Measurements from ENCODE around the gene FBXL4. TPM values are rescaled to one million over a fixed set of nuclear protein-coding genes. Genes with fewer than 3 reads are reported as not detected.

The FBXL4 gene
- polyA plus RNA-seq, 1 experiment: 10.5 TPM

DNA sequence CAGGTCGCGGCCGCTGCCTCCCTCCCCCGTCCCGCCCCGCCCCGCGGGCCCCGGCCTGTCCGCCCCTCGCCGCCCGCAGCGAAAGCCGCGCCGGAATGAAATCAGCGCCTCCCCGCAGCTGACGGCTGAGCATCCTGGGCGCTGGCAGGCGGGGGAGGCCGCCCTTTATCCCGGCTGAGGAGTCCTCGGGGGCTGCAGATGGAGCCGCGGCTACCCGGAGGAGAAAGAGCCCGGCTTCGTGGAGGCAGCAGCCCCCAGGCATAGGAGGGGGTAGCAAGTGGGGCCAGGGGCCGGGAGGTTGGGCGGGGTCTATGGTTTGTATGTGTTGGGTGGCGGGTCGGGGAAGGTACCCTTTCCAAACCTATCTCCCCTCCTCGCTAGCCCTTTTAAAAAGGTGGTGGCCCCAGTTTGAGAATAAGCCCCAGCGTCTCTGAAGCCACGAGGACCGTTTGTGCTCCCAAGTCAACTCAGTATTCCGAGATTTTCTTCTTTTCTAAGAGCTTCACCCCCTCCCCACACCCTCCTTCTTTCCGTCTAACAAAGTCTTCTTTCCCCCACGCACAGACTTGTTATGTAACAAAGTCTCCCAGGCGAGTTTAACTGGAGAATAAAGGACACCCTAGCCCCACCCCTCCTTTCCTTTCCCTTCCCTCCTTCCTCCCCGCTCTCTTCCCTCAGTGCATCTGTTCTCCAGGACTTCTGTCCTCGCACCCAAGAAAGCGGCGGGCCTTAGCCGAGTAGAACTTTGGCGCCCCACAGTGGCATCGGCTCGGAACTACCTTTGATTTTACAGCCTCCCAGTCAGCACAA lies 102.3 kb downstream of the FBXL4 start:
- DNase-seq (ENCODE audit: low read depth): peak; percentile 15
- H3K4me3 ChIP-seq (ENCODE audit: low read depth, low read length): peak overlapping the region; percentile 27
- H3K27me3 ChIP-seq (ENCODE audit: control insufficient read depth, insufficient read depth, low read length): peaks cover 32% of the 10 kb centered on the region
- no peaks in the 10 kb centered on the region for H3K36me3 ChIP-seq (ENCODE audit: control insufficient read depth, insufficient read depth, low read length)
- TF ChIP-seq, protein P1, sequence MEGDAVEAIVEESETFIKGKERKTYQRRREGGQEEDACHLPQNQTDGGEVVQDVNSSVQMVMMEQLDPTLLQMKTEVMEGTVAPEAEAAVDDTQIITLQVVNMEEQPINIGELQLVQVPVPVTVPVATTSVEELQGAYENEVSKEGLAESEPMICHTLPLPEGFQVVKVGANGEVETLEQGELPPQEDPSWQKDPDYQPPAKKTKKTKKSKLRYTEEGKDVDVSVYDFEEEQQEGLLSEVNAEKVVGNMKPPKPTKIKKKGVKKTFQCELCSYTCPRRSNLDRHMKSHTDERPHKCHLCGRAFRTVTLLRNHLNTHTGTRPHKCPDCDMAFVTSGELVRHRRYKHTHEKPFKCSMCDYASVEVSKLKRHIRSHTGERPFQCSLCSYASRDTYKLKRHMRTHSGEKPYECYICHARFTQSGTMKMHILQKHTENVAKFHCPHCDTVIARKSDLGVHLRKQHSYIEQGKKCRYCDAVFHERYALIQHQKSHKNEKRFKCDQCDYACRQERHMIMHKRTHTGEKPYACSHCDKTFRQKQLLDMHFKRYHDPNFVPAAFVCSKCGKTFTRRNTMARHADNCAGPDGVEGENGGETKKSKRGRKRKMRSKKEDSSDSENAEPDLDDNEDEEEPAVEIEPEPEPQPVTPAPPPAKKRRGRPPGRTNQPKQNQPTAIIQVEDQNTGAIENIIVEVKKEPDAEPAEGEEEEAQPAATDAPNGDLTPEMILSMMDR (IDR thresholded peaks at IDR 0.05; ENCODE audit: insufficient read depth, low read depth, low read length): peak; percentile 90
- ChIA-PET POLR2A (no interaction called here), CTCF (interaction anchor here (0.7 to 2.0 kb wide), 9 partner anchors 8 to 1350 kb away, joined by 3 to 9 read pairs (median 4); no protein-coding TSS in a partner anchor)

DNA sequence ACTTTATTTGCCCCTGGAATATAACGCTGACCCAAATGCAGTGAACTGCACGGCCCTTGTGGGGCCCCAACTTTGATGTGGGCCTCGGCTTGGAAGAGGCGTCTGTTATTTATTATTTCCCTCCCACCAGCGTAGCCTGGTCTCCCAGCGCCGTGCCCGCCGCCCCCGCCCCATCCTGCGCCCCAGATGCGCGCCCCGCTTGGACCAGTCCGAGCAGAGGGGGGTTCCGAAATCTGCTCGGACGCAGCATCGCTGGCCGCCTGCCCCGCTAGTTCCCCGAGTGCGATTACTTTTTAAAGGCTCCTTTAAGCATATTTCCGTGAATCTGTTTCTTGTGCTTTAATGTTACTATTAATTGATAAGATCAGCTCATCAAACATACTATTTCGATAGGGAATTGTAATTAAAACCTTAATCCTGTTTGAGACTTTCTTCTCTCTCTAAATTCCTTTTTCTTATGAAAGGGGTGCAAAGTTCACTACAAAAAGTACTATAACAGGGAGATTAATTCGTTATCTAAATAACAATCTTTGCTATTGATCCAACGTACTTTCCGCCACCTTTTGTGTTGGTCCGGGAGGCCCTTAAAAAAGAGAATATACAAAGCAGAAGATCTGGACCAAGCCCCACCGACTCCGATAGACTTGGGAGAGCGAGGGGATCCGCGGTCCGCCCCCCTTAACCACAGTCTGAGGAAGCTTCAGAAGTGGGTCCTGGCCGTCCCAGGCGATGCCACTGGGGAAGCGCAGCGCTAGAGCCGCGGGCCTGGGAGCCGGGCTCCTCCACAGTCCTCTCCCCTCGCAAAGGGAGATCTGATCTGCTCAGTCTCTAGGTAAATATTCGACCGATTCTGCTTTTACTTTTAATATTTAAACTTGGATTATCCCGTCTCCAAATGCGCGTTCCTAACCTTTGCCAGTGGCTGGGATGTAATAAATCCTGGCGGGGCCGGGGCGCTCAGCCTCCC lies 103.2 kb downstream of the FBXL4 start:
- TF ChIP-seq, protein P1 (IDR thresholded peaks at IDR 0.05; ENCODE audit: insufficient read depth, low read depth, low read length): no peak
- Histone ChIP-seq H3K27me3 (ENCODE audit: control insufficient read depth, insufficient read depth, low read length) (peaks cover 38% of the 10 kb centered on the region), H3K4me3 (ENCODE audit: low read depth, low read length) (peak overlapping the region; percentile 27), H3K36me3 (ENCODE audit: control insufficient read depth, insufficient read depth, low read length) (no peaks in the 10 kb centered on the region)
- ChIA-PET CTCF (interaction anchor here (1.0 to 2.0 kb wide), 6 partner anchors 9 to 1349 kb away, joined by 3 to 9 read pairs (median 4); no protein-coding TSS in a partner anchor), POLR2A (no interaction called here)
- no peak for DNase-seq (ENCODE audit: low read depth)

DNA sequence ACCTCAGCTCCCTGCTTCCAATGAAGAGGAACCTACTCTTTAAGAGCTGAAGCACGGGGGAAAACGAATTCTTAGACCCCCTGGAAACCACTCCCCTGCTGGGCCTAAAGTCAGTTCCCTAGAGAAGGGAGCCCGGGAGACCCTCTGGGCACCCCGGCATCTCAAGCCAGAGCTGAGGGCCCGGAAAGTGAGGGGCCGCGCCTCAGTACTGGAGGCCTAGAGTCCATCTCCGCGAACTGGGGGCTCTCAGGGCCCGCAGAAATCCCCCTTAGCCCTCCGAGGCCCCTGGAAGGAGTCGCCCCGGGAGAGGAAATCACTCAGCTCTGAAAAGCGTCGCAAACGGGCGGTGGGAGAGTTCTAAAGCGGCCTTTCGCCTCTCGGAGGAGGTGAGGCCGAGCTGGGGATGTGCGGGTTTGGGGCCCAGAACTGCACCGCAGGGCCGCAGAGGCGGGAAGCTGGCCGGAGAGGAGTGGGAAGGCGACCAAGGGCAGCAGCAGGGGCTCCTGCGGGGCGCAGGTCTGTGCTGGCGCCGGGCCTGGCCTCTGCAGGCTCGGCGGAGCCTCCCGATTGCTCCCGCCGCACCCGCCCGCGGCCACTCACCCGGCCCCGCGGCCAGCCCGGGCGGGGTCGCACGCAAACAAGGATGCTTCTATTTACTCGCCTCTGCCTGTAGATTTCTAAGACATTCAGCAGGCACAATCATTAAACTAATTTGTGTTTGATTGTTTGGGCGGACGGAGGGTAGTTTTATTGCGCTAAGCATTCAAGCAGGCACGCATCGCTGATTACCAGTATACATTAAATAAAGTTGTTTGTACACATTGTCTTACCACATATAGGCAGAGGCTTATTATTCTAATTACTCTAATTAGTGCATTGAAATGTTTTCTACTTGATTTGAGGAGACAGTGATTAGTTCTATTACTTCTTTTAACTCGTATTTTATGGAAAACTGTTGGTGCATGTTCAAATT lies 104.2 kb downstream of the FBXL4 start:
- Histone ChIP-seq H3K27me3 (ENCODE audit: control insufficient read depth, insufficient read depth, low read length) (peaks cover 38% of the 10 kb centered on the region), H3K36me3 (ENCODE audit: control insufficient read depth, insufficient read depth, low read length) (no peaks in the 10 kb centered on the region), H3K4me3 (ENCODE audit: low read depth, low read length) (no peak overlapping the region)
- ChIA-PET CTCF (interaction anchor here (2.0 kb wide), 1 partner anchor 1349 kb away, joined by 9 read pairs; no protein-coding TSS in a partner anchor), POLR2A (no interaction called here)
- TF ChIP-seq, protein P1 (IDR thresholded peaks at IDR 0.05; ENCODE audit: insufficient read depth, low read depth, low read length): no peak
- DNase-seq (ENCODE audit: low read depth): no peak

DNA sequence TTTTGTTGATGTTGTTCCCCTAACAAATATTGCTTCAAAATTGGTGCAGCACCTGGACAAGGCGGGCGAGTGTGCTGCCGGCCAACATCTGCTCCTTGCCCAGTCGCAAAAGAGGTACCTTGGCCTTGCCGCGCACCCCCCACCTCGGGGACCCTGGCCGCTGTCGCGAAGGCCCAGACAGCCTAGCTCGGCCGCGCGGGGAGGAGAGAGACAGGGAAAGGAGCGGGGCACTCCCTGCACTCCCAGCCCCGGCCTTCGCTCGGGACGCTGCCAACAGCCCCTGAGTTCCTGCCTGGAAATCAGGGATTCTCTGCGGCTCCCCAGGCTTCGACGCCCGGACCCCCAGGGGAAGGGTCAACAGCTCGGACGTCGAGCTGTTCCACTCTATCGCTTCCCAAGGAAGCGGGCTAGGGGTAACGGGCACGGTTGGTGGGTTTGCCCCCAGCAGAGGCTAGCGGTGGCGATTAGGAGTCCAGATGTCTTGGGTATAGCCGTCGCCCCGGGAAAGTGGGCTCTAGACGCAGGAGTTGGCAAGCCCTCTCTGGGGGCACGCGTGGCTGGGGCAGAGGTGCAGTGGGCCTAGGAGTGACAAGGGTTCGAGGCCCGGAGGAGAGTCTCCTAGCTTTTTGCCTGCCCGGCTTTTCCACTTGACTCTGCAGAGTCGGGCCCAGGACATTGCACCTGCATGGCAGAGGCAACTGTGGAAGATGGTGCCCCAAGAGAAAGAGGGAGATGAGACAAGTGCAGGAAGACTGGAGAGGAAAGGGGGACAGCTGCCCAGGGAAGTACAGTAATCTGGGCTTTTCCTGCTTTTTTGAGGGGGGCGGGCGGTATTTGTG lies 105.2 kb downstream of the FBXL4 start:
- no peak overlapping the region for H3K4me3 ChIP-seq (ENCODE audit: low read depth, low read length)
- H3K36me3 ChIP-seq (ENCODE audit: control insufficient read depth, insufficient read depth, low read length): no peaks in the 10 kb centered on the region
- TF ChIP-seq, protein P1 (IDR thresholded peaks at IDR 0.05; ENCODE audit: insufficient read depth, low read depth, low read length): no peak
- no peak for DNase-seq (ENCODE audit: low read depth)
- CTCF ChIA-PET: no interaction called here
- POLR2A ChIA-PET: no interaction called here
- peaks cover 35% of the 10 kb centered on the region for H3K27me3 ChIP-seq (ENCODE audit: control insufficient read depth, insufficient read depth, low read length)
